ENCODE data around the gene GRPEL1.
A peak's percentile ranks its signal among the peaks of the same experiment; 100 is the strongest.

The GRPEL1 gene

GRCh38 chr4:7043284-7044136 is 24.4 kb downstream of the GRPEL1 start, which contains the start of gene TADA2B:
TADA2B (plus strand) TSS chr4:7043372; CDS start chr4:7043580, 208 bp downstream.
- DNase-seq, result peak; percentile 84

DNA sequence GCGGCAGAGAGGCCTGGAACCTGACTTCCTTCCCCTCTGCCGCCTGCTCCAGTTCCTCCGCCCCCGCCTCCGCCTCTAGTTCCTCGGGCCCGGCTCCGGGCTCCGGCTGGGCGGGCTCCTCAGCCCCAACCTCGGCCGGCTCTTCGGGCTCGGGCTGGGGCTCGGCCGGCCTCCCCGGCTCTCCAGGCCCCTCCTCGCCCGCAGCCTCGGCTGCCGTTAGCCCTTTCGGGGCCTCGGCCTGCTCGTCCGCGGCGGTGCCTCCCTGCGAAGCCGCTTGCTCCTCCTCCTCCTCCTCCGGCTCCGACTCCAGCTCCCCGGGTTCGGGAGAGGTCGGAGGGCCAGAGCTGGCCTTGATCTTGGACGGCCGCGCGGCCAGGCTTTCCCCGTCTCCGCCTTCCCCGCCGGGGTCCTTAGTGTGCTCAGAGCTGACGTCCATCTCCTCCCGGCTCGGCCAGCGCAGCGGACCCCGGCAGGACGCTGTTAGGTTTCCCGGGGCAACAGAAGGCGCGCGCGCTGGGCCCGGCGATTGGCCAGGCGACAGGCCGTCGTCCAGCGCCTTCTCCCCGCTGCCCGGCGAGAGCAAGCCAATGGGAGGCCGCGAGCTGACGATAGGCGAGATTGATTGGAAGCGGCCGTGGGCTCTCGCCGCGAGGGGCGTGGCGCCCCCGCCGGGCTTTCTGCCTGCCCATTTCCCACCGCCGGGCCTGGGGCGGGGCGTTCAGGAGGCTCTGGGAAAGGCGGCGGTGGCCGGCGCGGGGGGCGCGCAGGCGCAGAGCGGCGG is 25.2 kb downstream of the GRPEL1 start:
- DNase-seq, result peak; percentile 97

GRCh38 chr4:7041801-7042502 is 25.9 kb downstream of the GRPEL1 start:
- no peak for DNase-seq

DNA sequence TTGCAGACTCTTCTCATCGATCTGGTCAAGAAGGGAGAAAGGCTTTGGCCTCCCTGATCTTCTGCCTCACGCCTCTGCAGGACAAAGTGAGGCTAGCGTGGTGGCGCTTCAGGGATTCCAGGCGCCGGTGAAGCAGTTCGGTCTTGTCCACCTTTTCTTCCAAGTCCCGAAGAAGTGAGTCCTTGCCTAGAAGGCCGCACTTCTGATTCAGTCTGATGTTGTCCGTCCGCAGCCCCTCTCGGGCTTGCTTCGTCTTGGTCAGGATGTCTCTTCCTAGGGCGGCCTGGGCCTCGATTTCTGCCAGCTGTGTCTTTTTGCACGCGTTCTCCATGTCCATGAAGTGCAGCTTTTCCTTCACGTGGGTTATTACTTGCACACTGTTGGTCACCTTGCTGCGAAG is 26.6 kb downstream of the GRPEL1 start:
- no peak for DNase-seq

GRCh38 chr4:7040765-7041164 is 27.1 kb downstream of the GRPEL1 start:
- DNase-seq, result no peak

- DNase-seq, result no peak
Observed at GRCh38 chr4:7037425-7037824, 30.4 kb downstream of the GRPEL1 start.

DNA sequence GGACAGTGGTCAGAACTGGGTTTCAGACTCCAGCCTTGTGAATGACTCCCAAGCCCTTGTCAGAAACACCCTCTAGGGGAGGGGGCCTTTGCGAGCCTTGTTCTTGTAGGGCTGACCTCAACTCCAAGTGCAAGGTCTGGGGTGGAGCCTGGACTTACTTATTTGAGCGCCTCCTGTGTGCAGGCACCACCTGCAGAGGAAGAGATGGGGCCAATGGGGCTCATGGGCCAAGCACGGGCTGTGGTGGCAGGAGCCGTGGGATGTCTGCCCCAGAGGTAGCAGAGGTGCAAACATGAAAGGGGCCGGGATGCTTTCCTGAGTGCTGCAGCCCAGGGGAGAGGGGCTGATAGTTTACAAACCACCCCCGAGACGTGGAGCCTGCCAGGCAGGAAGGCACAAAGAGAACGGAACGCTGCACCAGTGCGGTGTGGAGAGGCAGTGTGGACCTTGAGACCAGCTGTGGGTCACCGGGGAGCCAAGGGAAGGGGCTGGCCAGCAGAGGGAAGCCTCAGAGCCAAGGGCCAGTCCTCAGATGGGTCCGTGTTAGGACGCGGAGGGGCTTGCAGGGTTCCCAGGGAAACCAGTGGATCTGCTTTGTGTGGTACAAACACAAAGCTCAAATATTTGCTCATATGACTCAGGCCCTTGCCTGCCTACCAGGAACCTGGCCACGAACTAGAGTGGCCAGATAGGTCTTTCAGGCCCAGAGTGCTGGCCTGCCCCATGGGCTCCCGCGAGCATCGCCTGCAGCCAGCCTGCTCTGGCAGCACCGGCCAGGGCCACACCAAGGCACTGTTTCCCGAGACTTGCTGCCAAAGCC is 33.4 kb downstream of the GRPEL1 start:
- DNase-seq, result no peak

GRCh38 chr4:7032596-7032995 is 35.3 kb downstream of the GRPEL1 start:
- DNase-seq, result no peak

DNA sequence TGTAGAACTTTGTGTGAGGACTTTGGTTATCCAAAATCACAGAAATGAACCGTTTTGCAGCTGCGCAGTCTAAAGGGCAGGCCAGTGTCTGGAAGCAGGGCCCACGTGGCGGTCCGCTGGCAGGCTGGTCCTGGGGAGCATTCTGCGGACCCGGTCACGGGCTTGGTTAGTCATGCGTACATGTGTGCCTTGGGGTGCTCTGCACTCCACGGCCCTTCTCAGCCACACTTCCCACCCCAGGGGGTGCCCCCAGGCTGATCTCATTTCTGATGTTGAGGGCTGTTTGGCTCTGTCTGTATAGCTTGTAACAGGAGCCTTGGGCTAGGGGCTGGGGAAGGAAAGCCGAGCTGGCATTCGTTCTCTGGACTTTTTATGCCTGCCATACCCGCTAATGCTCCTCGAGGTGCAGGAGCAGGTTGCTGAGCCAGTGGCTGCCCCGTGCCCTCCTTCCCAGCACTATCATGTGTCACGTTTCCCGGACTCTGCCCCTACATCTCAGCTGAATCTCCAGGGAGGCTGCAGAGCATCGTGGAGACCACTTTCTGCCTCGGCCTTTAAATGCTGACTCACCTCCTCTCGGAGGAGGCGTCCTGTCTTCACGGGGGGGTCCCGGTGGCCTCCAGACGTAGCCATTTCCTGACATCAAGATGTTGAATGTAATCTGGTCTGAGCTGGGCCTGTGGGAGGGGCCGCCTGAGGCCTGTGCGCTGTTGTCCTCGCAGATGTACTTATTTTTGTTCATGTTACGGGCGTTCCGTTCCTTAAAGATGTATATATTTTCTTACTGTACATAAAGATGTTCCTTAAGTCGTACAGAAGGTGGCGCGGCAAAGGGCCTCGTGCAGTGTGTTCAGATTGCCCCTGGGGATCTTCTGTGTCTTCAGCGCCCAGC is 36.1 kb downstream of the GRPEL1 start:
- DNase-seq, result no peak

GRCh38 chr4:7030856-7031255 is 37.0 kb downstream of the GRPEL1 start:
- no peak for DNase-seq

DNA sequence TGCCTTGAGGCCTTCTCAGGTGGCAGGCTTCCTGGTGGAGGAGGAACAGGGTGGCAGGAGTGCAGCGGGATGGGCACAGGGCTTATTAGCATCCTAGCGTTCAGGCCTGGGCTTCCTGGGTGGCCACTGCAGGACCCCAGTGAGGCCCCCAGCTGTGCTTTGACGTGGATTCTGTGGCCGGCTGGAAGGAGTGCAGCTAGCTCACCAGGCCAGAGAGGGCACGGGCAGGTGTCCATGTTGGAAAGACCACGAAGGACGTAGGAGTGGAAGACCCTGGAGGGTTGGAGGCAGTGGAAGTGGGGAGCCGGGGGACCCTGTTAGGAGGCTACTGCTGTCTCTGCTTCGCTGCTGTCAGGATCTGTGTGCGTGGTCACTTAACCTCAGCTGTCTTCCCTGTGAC is 37.9 kb downstream of the GRPEL1 start:
- no peak for DNase-seq

GRCh38 chr4:7029212-7029611 is 38.7 kb downstream of the GRPEL1 start:
- no peak for DNase-seq

DNA sequence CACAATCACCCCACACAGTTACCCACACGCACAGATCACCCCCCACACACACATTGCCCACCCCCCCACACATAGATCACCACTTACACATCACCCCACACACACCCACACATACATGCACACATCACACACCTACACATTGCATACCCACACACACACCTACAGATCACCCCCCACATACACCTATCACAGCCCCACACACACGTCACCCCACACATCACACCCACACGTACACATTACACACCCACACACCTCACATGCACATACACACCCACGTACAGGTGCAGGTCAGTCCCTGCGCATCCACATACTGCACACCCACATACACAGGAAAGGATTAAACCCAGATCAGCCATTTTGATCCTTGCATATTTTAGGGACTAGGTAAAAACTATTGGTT is 40.0 kb downstream of the GRPEL1 start:
- no peak for DNase-seq

DNA sequence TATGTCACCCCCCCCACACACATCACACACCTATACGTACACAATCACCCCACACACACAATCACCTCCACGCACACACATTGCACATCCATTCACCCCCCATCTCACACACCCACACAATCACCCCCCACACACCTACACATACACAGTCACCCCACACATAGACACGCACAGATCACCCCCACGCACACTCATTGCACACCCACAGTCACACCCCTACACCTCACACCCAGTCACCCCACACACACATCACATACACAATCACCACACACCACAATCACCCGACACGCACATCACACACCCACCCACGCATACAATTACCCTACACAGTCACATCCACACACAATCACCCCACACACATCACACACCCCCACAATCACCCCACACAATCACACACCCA is 40.6 kb downstream of the GRPEL1 start:
- DNase-seq, result no peak

DNA sequence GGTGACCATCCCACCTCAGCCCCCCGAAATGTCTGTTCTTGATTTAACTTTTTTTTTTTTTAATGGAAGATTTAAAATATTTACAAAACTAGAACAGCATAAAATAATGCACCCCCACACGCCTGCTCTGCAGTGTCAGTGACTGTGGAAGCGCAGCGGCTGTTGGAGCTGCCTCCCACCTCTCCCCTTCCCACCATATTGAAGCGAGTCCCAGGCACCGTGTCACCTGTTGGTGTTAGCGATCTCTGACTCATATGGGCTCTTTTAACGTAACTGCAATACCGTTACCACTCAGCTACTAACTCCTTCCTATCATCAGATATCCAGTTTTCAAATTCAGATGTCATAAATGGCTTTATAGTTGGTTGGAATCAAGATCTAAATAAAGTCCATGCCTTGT is 41.8 kb downstream of the GRPEL1 start:
- DNase-seq, result no peak

DNA sequence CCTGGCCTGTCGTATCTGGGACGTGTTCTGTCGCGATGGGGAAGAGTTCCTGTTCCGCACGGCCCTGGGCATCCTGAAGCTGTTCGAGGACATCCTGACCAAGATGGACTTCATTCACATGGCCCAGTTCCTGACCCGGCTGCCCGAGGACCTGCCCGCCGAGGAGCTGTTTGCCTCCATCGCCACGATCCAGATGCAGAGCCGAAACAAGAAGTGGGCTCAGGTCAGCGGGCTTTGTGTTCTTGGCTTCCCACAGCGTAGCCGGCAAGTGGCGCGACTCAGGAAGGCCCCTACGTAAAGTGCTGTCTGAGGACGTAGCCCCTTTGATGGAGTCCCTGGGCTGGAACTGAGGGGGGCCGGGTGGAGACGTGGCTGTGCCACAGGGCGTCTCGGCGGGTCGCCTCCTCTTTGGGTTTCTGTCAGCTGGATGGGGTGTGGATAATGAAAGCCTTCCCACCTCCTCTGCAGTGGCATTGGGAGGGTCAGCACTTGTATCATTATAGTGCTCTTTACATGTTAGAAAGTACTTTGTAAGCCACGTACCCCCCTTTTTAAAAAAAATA is 42.7 kb downstream of the GRPEL1 start:
- no peak for DNase-seq

DNA sequence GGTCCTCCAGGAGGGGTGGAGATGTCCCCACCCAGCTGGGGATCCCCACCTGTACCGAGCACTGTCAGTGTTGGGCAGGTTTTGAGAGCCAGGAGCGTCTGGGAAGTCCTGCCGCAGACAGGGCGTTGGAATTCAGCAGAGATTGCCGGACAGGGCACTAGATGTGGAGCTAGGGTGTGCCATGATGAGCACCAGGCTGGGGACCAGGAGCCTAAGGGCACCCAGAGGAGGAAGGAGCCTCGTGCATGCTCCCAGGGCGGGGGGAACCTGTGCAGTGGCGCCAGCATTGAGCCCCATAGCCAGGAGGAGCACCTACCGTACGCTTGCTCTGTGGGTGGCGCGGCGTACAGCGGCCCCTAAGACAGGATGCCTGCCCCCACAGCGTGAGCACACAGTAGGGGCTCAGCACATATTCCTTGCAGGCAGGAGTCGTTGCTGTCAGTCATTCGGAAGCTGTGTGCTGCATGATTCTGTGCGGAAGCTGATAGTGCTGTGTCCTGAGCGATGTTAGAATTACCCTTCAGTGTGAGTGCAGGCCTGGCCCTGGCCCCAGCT is 43.5 kb downstream of the GRPEL1 start:
- DNase-seq, result no peak

- no peak for DNase-seq
Observed at GRCh38 chr4:7023901-7024300, 44.0 kb downstream of the GRPEL1 start.

- no peak for DNase-seq
Observed at GRCh38 chr4:7023486-7023885, 44.4 kb downstream of the GRPEL1 start.

- no peak for DNase-seq
Observed at GRCh38 chr4:7021930-7022664, 45.8 kb downstream of the GRPEL1 start.

Data from activated effector memory CD4-positive, alpha-beta T cell treated with anti-CD3 and anti-CD28 coated beads, Interleukin-2, amount 50 U/mL, for 16 hours (primary cell).